HEK293T (cell line): ENCODE results near the gene ABHD17C.

Source experiments
- BHLHE40 ChIP-seq: fragments of 450-650 bp; IDR thresholded peaks from 2 replicates; pipeline ENCODE4 v1.6.1; 2016; ENCODE audit warnings: mild to moderate bottlenecking, moderate library complexity, borderline replicate concordance
- FOXA1 ChIP-seq: fragments of 450-650 bp; IDR thresholded peaks from 2 replicates; pipeline ENCODE4 v1.6.1; 2016; ENCODE audit warnings: mild to moderate bottlenecking
- FOXK2 ChIP-seq: fragments of 450-650 bp; IDR thresholded peaks from 2 replicates; pipeline ENCODE4 v1.6.1; 2016; ENCODE audit warnings: mild to moderate bottlenecking
- HDGF ChIP-seq: fragments of 450-650 bp; IDR thresholded peaks from 2 replicates; pipeline ENCODE4 v1.6.1; 2017; ENCODE audit warnings: antibody characterized with exemption, borderline replicate concordance
- TARDBP ChIP-seq: fragments of 450-650 bp; IDR thresholded peaks from 2 replicates; pipeline ENCODE4 v1.6.1; 2016
- TF ChIP-seq, protein P1 (sequence below): fragments of 450-650 bp; IDR thresholded peaks from 2 replicates; pipeline ENCODE4 v1.6.1; 2016

- no peak for TF ChIP-seq TARDBP
- TF ChIP-seq FOXA1 = no peak
- TF ChIP-seq HDGF = no peak
- TF ChIP-seq FOXK2 = no peak
- no peak for TF ChIP-seq BHLHE40
- TF ChIP-seq, protein P1, sequence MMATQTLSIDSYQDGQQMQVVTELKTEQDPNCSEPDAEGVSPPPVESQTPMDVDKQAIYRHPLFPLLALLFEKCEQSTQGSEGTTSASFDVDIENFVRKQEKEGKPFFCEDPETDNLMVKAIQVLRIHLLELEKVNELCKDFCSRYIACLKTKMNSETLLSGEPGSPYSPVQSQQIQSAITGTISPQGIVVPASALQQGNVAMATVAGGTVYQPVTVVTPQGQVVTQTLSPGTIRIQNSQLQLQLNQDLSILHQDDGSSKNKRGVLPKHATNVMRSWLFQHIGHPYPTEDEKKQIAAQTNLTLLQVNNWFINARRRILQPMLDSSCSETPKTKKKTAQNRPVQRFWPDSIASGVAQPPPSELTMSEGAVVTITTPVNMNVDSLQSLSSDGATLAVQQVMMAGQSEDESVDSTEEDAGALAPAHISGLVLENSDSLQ = no peak
Observed at GRCh38 chr15:80742081-80742480, 47.0 kb downstream of the ABHD17C start.
